HepG2 (cell line): Measurements from ENCODE around the gene FUT3. TPM values are rescaled to one million over a fixed set of nuclear protein-coding genes. Genes with fewer than 3 reads are reported as not detected.

Source experiments
- GRHL1 ChIP-seq: sonication (generic); formaldehyde crosslinking; conservative IDR thresholded peaks from 2 replicates; pipeline ENCODE4 v1.8.0; 2022; ENCODE audit warnings: missing genetic modification reagents
- MAX ChIP-seq: IDR thresholded peaks from 2 replicates; pipeline ENCODE4 v1.6.1; 2012; ENCODE audit warnings: inconsistent platforms
- MED13 ChIP-seq: sonication (generic); formaldehyde crosslinking; IDR thresholded peaks from 2 replicates; pipeline ENCODE4 v1.5.0; 2020; ENCODE audit warnings: missing genetic modification reagents
- NCOR1 ChIP-seq: fragments of 200-600 bp; sonication (generic); IDR thresholded peaks from 2 replicates; pipeline ENCODE4 v1.7.0; 2017; ENCODE audit warnings: antibody characterized with exemption, low read length, borderline replicate concordance
- NR2F6 ChIP-seq, 2 experiments: IDR thresholded peaks; 2 replicates each; pipeline ENCODE4 v1.6.1; 2016; ENCODE audit warnings: antibody characterized with exemption in 1 of 2, mild to moderate bottlenecking in 1 of 2
- RNF219 ChIP-seq: sonication (generic); formaldehyde crosslinking; IDR thresholded peaks from 2 replicates; pipeline ENCODE4 v1.5.0; 2020; ENCODE audit warnings: mild to moderate bottlenecking, missing genetic modification reagents
- U2AF1 ChIP-seq: fragments of 200-400 bp; formaldehyde crosslinking; optimal IDR thresholded peaks from 2 replicates; pipeline ENCODE3; 2017; ENCODE audit warnings: mild to moderate bottlenecking, low read depth, low read length
- ZBTB4 ChIP-seq: sonication (generic); formaldehyde crosslinking; IDR thresholded peaks from 2 replicates; pipeline ENCODE4 v1.4.0; 2020; ENCODE audit warnings: missing genetic modification reagents, mild to moderate bottlenecking, borderline replicate concordance
- ZBTB43 ChIP-seq: sonication (generic); formaldehyde crosslinking; conservative IDR thresholded peaks from 2 replicates; pipeline ENCODE4 v1.4.0; 2020; ENCODE audit warnings: missing genetic modification reagents
- ZKSCAN1 ChIP-seq: fragments of 150-350 bp; IDR thresholded peaks from 2 replicates; pipeline ENCODE4 v1.6.1; 2014; ENCODE audit warnings: low read length
- ZMYM3 ChIP-seq: sonication (generic); formaldehyde crosslinking; IDR thresholded peaks from 2 replicates; pipeline ENCODE4 v1.5.1; 2020; ENCODE audit warnings: mild to moderate bottlenecking, missing genetic modification reagents
- ZNF263 ChIP-seq: sonication (generic); formaldehyde crosslinking; IDR thresholded peaks from 2 replicates; pipeline ENCODE4 v1.4.0; 2020; ENCODE audit warnings: missing genetic modification reagents
- ZNF572 ChIP-seq: sonication (generic); formaldehyde crosslinking; IDR thresholded peaks from 2 replicates; pipeline ENCODE4 v1.5.1; 2020; ENCODE audit warnings: mild to moderate bottlenecking, missing genetic modification reagents
- ZNF678 ChIP-seq: sonication (generic); formaldehyde crosslinking; IDR thresholded peaks from 2 replicates; pipeline ENCODE4 v1.4.0; 2020; ENCODE audit warnings: mild to moderate bottlenecking, missing genetic modification reagents
- polyA plus RNA-seq, 8 experiments: library from polyadenylated mRNA; depleted of rRNA in 3 of 8; stranded (reverse) in 7 of 8; unstranded in 1 of 8; fragments of >200 nt; fragmentation: Illumina TruSeq in 4 of 8; extraction: Trizol in 4 of 8; gene quantifications; 2 replicates each; pipeline versions ENCODE4 v1.2.1 to v1.2.3, GENCODE V29; 2011 to 2016; ENCODE audit warnings: low read depth in 4 of 8, missing spikeins in 1 of 8, mixed read lengths in 1 of 8; ENCODE audit not compliant: insufficient read depth in 1 of 8
- total RNA-seq, 5 experiments: library from RNA; depleted of rRNA; stranded (reverse); fragments of >200 nt; fragmentation: Illumina TruSeq; extraction: Trizol; gene quantifications; 2 replicates each; pipeline ENCODE4 v1.2.3, GENCODE V29; 2016; ENCODE audit warnings: low read depth in 1 of 5

The FUT3 gene
- total and polyA plus RNA-seq, 2 of the 13 experiments (the other 11 are each of a cell fraction or from before 2014, with no cell fraction given) = 0.53 to 1.1 TPM

- TF ChIP-seq NCOR1 = no peak
- TF ChIP-seq RNF219 = no peak
- TF ChIP-seq ZNF263 (CRISPR knock-in tag) = no peak
- no peak for TF ChIP-seq ZKSCAN1
- 0 out of 2 replicates have a peak, but pooled peaks have one; percentile 31 for TF ChIP-seq MAX
- TF ChIP-seq MED13 (CRISPR knock-in tag) = no peak
- TF ChIP-seq ZNF678 (CRISPR knock-in tag) = no peak
- TF ChIP-seq ZBTB43 (CRISPR knock-in tag) = no peak
- TF ChIP-seq U2AF1 = no peak
- TF ChIP-seq ZBTB4 (CRISPR knock-in tag) = 0 out of 2 replicates have a peak, but pooled peaks have one; percentile 29
- peak; percentile 74 for TF ChIP-seq ZMYM3 (CRISPR knock-in tag)
- no peak for TF ChIP-seq ZNF572 (CRISPR knock-in tag)
- TF ChIP-seq NR2F6 (IDR thresholded peaks at IDR 0.05) = no peak
- peak; percentile 22; the same call in 1 of the 2 replicates for TF ChIP-seq NR2F6 (CRISPR knock-in tag; IDR thresholded peaks at IDR 0.05)
- no peak for TF ChIP-seq GRHL1 (CRISPR knock-in tag)
Observed at GRCh38 chr19:5822181-5822844, 28.9 kb downstream of the FUT3 start (continued).
